ENCODE measurements around the gene EPHA2. TPM values are rescaled to one million over a fixed set of nuclear protein-coding genes. Genes with fewer than 3 reads are reported as not detected.
"Not testable (repeated sequence)": the region's sequence is repeated elsewhere in the genome, so short reads cannot be mapped to it uniquely, and the experiment has no call there.

EPHA2 gene
- total RNA-seq, 1 donor from 2014 or later = 1.2 TPM

DNA sequence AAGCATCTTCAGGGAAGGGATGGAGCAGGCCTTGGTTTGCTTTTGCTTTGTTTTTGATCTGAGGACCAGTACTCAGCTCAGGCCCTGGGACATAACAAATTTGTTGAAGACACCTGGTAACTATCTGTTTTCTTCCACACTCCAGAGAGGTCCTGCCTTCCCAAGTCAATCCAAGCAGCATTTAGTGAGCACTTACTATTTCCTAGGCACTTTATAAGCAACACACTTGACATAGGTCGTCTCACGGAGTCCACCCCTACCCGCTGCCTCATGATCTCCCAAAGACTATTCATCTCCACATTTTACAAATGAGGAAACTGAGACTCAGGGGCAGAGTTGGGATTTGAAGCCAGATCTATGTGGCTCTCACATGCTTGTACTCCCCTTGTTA, 14.4 kb upstream of the EPHA2 start:
- FAIRE-seq = no peak
- no peak for DNase-seq (ENCODE audit: low spot score in 2 of 2)

DNA sequence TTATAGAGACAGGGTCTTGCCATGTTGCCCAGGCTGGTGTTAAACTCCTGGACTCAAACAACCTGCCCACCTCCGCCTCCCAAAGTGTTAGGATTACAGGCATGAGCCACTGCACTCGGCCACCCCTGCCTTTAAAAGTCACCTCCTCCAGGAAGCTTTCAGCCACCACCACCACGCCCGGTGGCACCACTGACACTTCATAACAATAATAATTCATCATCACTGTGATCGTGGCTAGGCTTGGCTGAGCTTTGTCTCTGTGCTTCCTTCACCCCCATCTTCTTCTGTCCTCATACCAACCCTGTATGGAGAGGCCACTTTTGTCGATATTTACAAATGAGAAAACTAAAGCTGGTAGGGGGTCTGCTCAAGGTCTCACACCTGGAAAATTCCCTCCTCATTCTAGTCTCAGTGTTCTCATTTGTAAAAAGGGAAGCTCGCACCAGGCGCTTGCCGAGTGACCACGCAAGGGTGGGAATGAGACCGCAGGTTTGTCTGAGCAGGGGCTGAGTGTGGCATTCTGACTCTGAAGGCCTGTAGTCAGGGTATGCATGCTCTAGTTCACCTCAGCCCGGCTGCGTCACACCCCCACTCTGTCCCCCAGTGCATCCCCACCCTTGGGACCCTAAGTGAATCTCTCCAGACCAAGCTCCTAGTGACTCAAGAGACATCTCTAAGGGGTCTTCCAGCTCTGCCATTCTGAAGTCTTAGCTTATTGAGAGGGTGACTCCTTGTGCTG, 12.9 kb upstream of the EPHA2 start:
- DNase-seq (ENCODE audit: low spot score in 2 of 2) (no peak), FAIRE-seq (no peak)

DNA sequence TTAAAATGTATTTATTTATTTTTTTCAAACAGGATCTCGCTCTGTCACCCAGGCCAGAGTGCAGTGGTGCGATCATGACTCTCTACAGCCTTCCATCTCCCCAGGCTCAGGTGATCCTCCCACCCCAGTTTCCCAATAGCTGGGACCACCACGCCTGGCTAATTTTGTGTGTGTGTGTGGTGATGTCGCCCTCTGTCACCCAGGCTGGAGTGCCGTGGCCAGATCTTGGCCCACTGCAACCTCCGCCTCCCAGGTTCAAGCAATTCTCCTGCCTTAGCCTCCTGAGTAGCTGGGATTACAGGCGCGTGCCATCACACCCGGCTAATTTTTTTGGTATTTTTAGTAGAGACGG, 12.3 kb upstream of the EPHA2 start:
- not testable (repeated sequence) for DNase-seq (ENCODE audit: low spot score in 2 of 2); FAIRE-seq

DNA sequence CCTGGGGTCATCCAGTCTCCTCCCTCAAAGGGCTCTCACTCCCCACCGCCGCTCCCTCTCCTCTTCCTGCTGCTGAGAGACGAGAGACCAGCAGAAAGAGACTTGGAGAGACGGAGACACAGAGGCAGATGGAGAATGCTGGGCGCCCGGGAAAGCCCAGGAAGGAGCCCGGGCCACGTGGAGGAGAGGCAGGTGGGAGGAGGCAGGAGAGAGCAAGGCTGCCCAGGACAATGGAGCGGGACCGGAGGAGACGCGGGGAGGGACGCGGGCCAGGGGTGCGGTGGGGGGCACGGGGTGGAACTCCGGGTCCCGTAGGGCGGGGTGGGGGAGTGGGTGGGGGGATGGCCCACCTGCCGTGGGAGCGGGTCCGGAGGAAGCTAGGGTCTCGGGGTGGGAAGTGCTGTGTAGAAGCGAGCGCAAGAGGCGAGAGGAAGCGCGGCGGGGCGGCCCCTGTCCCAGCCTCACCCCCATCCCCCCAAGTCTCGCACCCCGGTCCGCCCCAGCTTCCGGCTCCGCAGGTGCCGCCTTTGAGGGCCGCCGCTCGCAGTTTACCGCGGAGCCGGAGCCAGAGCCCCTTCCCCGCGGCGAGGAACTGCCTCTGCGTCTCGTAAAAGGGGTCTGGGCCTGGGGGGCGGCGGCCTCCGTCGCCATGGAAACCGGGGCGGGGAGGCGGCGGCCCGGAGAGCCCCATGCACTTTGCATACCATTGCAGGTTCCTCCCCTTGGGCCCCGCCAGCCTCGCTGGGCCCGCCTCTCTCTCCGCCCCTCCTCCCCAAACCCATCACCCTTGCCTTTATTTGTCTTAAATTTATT, 11.7 kb upstream of the EPHA2 start:
- DNase-seq (ENCODE audit: low spot score in 2 of 2) = no peak
- FAIRE-seq = no peak

DNA sequence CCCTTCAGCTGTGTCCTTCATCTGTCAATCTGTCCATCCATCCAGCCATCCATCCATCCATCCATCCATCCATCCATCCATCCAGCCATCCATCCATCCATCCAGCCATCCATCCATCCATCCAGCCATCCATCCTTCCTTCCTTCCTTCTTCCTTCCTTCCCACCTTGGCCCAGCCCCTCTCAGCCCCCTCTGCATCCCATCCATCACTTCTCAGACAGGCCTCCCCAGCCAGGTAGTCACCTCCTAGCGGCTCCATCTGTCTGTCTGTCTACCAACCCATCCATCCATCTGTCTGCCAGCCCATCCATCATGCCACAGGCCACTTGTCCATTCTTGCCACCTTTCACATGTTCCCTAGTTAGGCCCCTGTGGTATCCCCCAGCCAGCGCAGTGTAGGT, 10.2 kb upstream of the EPHA2 start:
- no peak for DNase-seq (ENCODE audit: low spot score in 2 of 2)
- no peak for FAIRE-seq

DNA sequence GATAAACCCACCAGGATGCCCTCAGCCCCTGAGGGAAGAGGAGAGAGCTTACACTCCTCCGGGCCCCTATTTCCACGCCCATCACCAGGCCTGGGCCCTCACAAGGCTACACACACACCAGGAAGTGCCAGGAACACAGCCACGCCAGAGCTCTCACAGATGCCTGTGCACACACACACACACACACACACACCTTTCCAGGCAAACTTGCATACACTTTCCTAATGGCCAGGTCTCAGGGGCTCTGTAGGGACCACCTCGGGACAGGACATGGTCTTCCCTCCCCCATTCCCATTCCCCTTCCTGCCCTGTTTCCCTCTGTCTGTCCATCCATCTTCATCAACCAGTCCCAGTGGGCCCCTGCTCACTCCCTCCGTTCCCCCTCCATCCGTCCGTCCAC, 9.7 kb upstream of the EPHA2 start:
- DNase-seq (ENCODE audit: low spot score in 2 of 2) (no peak), FAIRE-seq (no peak)

DNA sequence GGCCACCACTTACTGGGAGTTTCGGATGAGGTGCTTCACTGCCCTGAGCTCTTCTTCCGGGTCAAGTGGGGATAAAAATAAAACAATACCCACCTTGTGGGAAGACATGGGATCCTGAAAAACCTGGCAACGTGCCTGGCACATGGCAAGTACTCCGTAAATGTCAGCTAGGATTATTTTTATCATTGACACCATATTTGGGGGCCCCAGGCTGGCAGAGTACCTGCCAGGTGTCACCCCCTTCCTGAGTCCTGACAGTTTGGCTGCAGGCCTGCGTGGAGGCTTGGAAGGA, 9.2 kb upstream of the EPHA2 start:
- no peak for FAIRE-seq
- no peak for DNase-seq (ENCODE audit: low spot score in 2 of 2)

DNA sequence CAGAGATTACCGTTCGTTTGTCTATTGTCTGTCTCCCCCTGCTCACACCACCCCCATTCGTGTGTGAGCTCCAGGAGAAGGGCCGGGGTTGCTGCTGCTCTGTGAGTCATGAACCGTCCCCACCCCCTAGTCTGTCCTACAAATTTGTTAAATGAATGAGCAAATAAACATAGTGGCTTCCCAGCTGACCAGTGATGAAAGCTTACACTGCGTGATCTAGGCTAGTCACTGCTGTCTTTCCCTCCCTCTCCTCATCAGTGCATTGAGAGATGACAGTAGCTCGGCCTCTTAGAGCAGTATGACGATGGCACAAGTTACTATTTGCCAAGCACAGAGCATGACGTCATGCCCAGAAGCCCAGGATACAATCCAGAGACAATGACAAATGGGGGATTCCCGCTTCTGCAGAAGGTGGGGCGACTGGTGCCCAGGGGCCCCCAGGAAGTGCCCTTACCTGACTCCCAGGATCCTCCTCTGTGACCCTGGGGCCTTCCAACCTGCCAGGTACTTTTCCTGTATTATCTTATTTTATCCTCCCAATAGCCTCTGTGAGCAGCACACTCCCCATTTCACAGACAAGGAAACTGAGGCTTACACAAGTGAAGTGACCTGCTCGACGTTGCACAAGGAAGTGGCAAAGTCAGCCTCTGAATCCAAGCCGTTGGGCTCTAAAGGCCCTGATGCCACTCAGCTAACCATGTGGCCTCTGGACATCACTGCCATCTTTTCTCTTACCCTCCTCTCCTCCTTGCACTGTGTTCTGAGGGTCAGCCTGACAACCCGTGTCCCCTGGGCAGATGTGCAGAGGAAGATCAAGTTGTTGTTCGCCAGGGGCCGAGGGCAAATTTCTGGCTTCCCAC, 8.6 kb upstream of the EPHA2 start:
- FAIRE-seq (no peak), DNase-seq (ENCODE audit: low spot score in 2 of 2) (no peak)

DNA sequence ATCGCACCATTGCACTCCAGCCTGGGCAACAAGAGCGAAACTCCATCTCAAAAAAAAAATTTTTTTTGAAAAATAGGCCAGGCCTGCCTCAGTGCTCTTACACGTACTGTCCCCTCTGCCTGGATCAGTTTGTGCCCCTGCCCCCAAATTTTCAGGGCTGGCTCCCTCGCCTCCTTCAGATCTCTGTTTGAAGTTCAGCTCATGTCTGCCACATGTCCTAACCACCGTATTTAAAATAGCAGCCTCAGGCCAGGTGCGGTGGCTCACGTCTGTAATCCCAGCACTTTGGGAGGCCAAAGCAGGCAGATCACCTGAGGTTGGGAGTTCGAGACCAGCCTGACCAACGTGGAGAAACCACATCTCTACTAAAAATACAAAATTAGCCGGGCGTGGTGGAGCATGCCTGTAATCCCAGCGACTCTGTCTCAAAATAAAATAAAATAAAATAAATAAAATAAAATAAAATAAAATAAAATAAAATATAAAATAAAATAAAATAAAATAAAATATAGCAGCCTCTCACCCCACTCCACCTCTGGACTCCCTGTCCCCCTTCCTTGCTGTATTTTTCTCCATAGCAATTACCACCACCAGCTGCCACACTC, 7.8 kb upstream of the EPHA2 start:
- not testable (repeated sequence) for FAIRE-seq; DNase-seq (ENCODE audit: low spot score in 2 of 2)

DNA sequence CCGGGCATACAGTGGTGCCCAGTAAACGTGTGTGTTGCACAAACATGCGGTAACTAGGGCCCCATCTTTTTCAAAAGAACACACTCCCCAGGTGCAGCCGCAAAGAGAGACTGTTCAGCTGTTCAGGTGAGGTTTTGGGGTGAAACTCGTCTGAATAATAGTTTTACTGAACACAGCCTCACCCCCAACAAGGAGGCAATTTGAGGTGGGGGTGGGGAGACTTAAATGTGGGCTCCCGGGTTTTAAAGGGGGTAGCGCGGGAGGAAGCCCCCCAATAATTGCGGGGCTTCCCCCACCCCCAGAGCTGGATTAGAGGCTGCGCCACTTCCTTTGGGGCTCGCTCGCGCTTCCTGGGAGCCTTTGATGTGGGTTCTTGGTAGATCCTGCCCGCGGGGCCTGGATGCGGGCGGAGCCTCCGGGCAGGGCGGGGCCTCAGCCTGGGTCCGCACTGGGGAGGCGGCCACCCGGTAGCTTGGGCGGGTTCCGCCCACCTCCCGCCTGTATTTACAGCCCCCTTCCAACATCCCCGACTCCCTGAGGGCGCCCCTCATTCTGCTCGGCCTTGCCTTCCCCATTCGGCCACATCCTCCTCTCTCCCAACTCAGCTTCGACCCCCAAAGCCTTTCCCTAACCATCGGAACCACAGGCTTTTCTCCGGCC, 6.4 kb upstream of the EPHA2 start:
- FAIRE-seq = no peak
- no peak for DNase-seq (ENCODE audit: low spot score in 2 of 2)

DNA sequence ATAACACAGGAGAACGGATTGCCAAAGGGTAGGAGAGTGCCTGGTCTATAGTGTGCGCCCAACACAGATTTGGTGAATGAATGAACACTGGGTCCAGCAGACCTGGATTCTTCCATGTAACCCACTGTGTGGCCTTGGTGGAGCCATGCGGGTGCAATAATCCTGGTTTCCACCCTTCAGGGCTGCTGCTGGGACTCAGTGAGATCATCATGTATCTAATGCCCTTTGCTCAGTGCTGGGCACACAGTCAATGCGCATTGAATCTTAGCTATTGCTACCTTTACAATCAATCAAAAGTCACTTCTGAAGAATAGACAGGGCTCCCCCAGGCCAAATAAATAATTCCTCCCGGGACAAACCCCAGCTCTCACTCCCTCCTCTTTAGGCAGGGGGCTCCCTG, 5.8 kb upstream of the EPHA2 start:
- FAIRE-seq (no peak), DNase-seq (ENCODE audit: low spot score in 2 of 2) (no peak)

DNA sequence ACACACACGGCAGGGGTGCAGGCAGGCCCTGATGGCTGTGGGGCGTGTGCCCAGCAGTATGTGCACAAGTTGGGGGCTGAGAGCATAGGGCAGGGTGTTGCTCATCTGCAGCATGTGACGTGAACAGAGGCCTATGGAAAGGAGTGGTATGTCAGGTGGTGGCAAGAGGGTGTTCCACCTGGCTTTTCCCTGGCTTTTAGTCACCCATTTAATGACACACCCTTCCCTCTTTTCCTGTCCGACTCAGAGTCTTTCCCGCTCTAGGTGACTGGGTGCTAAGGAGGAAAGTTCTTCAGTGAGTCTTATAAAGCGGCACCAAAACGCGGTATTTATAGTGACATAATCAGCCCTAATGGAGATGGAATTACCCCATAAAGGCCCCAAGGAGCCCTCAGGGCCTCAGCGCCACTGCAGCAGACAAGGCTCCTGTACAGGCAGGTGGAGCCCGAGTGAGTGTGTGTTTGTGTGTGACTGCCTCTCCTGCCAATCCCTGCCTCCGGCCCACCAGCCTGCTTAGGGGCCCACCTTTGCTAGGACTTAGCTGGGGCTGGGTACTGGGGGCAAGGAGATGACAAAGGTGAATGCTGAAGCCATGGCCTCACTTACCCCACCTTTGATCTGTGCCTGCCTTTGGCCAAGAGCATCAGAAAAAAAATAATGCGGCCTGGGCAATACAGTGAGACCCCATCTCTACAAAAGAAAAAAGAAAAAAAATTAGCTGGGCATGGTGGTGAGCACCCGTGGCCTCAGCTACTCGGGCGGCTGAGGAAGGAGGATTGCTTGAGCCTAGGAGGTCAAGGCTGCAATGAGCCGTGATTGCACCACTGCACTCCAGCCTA, 3.3 kb upstream of the EPHA2 start:
- no peak for FAIRE-seq
- DNase-seq (ENCODE audit: low spot score in 2 of 2) = no peak

DNA sequence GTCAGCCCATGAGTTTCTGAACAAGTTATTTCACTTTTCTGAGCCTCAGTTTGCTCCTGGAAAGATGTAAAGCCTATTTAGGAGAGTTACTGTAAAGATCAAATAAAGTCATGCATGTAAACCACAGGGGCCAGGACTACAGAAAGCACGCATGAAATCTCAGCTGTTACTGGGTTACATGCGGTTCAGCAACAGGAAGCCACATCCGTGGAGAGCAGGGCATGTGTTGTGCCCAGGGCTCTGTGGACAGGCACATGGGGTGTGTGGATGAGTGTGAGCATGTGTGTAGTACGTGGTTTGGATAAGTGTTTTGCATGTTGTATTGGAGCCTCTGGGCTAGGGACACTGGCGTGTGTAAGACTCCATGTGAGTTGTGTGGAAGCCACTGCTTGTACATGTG, 2.2 kb upstream of the EPHA2 start:
- FAIRE-seq (no peak), DNase-seq (ENCODE audit: low spot score in 2 of 2) (no peak)

DNA sequence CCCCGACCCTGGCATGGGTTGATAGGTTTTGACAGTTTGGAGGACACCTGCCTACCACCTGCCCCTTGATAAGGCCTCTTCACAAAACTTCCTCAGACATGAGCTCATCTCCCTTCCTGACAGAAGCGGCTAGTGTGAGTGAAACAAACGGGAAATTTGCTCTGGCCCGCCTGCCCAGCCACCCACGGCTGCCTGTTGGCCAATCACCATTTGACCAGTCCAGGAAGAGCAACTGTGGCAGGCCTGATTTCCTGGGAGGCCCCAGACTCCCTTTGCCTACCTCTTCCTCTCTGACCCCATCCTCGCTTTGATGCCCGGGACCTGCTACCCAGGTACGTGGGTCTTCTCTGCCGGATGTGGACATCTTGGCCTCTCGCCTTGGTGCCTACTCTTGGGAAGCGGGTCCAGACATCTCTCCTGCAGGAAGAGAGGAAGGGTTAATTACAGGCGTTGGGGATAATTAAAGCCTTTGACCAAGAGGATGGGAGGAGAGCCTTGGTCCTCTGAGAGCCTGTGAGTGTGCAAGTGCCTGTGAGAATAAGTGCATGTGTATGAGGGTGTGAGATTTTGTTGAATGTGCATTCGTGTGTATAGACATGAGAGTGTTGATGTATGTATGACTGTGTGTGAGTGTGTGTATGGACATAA, 1.1 kb upstream of the EPHA2 start:
- DNase-seq (ENCODE audit: low spot score in 2 of 2) (no peak), FAIRE-seq (no peak)

DNA sequence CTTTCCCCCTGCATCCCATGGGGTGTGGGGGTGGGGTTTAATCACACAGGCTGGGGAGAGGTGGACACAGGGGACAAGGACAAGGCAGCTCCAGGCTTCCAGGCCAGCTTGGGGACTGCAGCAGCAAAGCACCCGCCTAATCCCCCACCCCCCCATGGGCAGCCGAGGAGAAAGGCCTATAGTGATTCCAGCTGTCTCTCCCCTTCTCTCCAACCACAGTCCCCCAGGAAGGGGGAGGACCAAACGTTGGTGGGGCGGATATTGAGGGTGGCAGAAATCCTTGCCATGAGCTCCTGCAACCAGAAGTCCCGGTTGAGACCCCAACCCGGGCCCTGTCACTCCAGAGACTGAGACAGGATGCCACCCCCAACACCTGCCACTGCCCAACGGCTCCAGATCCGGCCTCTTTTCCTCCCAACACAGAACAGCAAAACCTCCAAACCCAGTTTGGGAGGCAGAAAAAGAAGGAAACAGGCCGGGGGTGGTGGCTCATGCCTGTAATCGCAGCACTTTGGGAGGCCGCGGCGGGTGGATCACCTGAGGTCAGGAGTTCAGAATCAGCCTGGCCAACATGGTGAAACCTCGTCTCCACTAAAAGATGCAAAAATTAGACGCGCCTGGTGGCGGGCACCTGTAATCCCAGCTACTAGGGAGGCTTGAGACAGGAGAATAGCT, 1.7 kb downstream of the EPHA2 start:
- FAIRE-seq (no peak), DNase-seq (ENCODE audit: low spot score in 2 of 2) (no peak)

DNA sequence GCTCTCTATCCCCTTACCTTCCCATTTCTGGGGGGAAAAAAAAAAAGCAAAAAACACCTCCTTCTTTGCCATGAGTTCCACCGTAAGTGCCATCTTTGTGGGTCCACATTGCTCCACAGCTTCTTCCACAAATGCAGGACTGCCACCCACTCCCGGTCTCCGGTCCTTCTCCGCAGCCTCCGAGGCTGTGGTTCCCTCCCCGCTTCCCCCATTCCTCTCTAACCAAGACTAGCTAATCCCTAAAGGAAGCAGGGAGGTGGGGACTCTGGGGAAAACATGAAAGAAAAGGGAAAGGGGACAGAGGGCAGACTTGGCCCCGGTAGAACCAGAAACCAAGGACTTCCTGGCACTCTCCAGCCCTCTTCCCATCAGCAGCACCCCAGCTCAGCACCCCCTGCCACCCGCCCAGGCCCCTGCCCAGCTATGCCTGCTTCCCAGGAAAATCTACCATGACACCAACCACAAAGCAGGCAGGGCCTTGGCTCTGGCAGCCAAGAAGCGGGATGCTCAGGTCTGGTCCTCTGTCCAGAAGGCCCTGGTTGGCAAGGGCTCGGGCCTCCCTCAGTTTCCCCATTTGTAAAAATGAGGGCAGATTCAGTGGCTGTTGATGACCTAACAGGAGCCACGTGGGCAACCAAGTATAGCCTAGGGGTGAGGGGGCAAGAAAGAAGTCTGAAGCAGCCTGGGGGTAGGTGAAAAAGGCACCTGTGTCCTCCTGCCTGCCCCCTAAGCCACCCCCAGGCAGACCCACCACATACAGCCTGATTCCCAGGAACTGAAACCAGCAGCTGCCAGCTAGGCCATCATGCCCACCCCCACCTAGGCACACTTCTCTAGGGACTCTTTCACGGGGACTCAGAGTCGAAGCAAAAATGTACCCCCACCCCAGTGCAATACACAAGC, 2.5 kb downstream of the EPHA2 start:
- FAIRE-seq (no peak), DNase-seq (ENCODE audit: low spot score in 2 of 2) (no peak)

DNA sequence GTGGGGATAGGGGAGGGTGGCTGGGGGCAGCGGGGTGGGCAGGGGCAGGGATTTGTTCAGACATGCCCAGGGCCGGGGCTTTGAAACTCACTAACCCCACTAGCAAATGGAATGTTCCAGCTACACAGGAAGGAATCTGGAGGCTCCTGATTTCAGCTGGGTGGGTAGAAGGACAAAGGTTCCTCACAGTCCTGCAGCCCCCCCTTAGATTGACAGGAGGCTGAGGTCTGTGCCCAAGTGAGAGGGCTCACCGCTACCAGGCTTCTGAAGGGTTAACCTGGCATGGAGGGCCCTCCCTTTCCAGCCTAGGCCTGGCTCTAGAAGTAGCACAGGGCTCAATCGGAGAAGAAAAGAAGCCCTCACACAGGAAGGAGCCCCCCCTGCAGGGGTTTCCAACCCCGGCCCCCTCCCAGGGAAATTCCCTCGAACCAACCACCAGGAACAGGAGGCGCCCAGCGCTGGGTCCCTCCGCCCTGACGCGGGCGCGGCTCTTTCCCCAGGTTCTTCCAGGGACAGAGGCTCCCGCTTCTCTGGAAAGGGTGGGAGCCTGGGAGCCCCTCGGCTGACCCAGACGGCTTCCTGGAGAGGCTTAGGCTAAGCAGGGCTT, 3.3 kb downstream of the EPHA2 start:
- DNase-seq (ENCODE audit: low spot score in 2 of 2) (no peak), FAIRE-seq (no peak)

Data from frontal cortex (tissue), 4 donors.